SK-N-SH (cell line): ENCODE measurements around the gene PCDHA12.
"Not testable (repeated sequence)": the region's sequence is repeated elsewhere in the genome, so short reads cannot be mapped to it uniquely, and the experiment has no call there.

Experiments
- CTCF ChIP-seq: fragments of 200-600 bp; sonication (generic); IDR thresholded peaks from 2 replicates; pipeline ENCODE4 v1.6.1; 2017; ENCODE audit warnings: antibody characterized with exemption, mild to moderate bottlenecking, moderate library complexity
- EP300 ChIP-seq, 2 experiments: IDR thresholded peaks; 2 replicates each; pipeline versions ENCODE4 v1.4.0 to v1.6.1; 2012; ENCODE audit warnings: borderline replicate concordance in 1 of 2, low read depth in 1 of 2, low read length in 1 of 2
- JUND ChIP-seq: IDR thresholded peaks from 2 replicates; pipeline ENCODE4 v1.4.0; 2012
- MXI1 ChIP-seq: IDR thresholded peaks from 2 replicates; pipeline ENCODE4 v1.6.1; 2012; ENCODE audit warnings: mild to moderate bottlenecking, low read depth, low read length, improper control_type of control experiment
- NFIC ChIP-seq: IDR thresholded peaks from 2 replicates; pipeline ENCODE4 v1.4.0; 2012; ENCODE audit warnings: borderline replicate concordance
- NRF1 ChIP-seq: IDR thresholded peaks from 2 replicates; pipeline ENCODE4 v1.6.1; 2012; ENCODE audit warnings: low read depth, mild to moderate bottlenecking, low read length
- RXRA ChIP-seq: IDR thresholded peaks from 2 replicates; pipeline ENCODE4 v1.4.0; 2012; ENCODE audit warnings: low read depth, mild to moderate bottlenecking, borderline replicate concordance
- SMC3 ChIP-seq: IDR thresholded peaks from 2 replicates; pipeline ENCODE4 v1.6.1; 2012; ENCODE audit warnings: low read depth, low read length, improper control_type of control experiment
- TAF1 ChIP-seq: IDR thresholded peaks from 2 replicates; pipeline ENCODE4 v1.6.1; 2012; ENCODE audit warnings: low read depth, mild to moderate bottlenecking, low read length, moderate library complexity, borderline replicate concordance
- USF2 ChIP-seq: fragments of 150-350 bp; IDR thresholded peaks from 2 replicates; pipeline ENCODE4 v1.6.1; 2017; ENCODE audit warnings: antibody characterized with exemption, low read length, low read depth, borderline replicate concordance

- TF ChIP-seq CTCF; SMC3; USF2; MXI1; NRF1; TAF1; NFIC; JUND; EP300 (IDR thresholded peaks at IDR 0.05; ENCODE audit: borderline replicate concordance in 1 of 2, low read depth in 1 of 2, low read length in 1 of 2); RXRA: not testable (repeated sequence)
Measured at GRCh38 chr5:140848139-140849102, 26.7 kb upstream of the PCDHA12 start, which contains the start of gene PCDHA9.
